Measurements from ENCODE around the gene TRAF4. TPM values are rescaled to one million over a fixed set of nuclear protein-coding genes. Genes with fewer than 3 reads are reported as not detected.

Gene TRAF4
- polyA plus RNA-seq, 1 donor (not counting 4 experiments of a cell fraction or from before 2014, with no cell fraction given): 57.3 TPM

- Histone ChIP-seq H3K27ac (ENCODE audit: control insufficient read depth, insufficient read depth, low read length) (no peak overlapping the region), H3K4me3 (ENCODE audit: control insufficient read depth in 2 of 3, extremely low read depth in 1 of 3, insufficient read depth in 2 of 3, low read depth in 1 of 3, low read length in 3 of 3) (no peak overlapping the region), H3K36me3 (ENCODE audit: control insufficient read depth in 2 of 2, extremely low read depth in 1 of 2, insufficient read depth in 2 of 2, low read length in 2 of 2) (peaks cover 56 to 57% of the 10 kb centered on the region in 2 experiments), H3K79me2 (ENCODE audit: control insufficient read depth, insufficient read depth, low read length) (no peaks in the 10 kb centered on the region), H3K27me3 (ENCODE audit: control insufficient read depth, extremely low read depth, insufficient read depth, low read length) (no peaks in the 10 kb centered on the region), H3K9ac (ENCODE audit: control insufficient read depth, extremely low read depth, insufficient read depth, low read length) (no peak overlapping the region), H3K4me1 (ENCODE audit: control insufficient read depth, extremely low read depth, insufficient read depth, low read length) (no peaks in the 10 kb centered on the region), H3K4me2 (ENCODE audit: control insufficient read depth, extremely low read depth, insufficient read depth, low read depth, low read length) (no peak overlapping the region), H3K9me3 (ENCODE audit: control insufficient read depth, low read depth, low read length) (no peaks in the 10 kb centered on the region), H4K20me1 (ENCODE audit: control insufficient read depth, extremely low read depth, insufficient read depth, low read length) (no peaks in the 10 kb centered on the region), H3K9me1 (ENCODE audit: control insufficient read depth, extremely low read depth, insufficient read depth, low read length) (no peaks in the 10 kb centered on the region), H2AFZ (ENCODE audit: control insufficient read depth, low read length) (no peak overlapping the region)
- no peak for FAIRE-seq
- dilution Hi-C loops (cut with MboI; ENCODE audit: extremely low pct_ligation_motif_present, low sequenced_read_pairs): no loop called here
- TF ChIP-seq CTCF (optimal IDR thresholded peaks at IDR 0.05 in 1 of 3, IDR thresholded peaks at IDR 0.05 in 1 of 3, conservative IDR thresholded peaks at IDR 0.05 in 1 of 3; ENCODE audit: extremely low read depth in 1 of 3, insufficient read depth in 2 of 3, low read length in 3 of 3): no peak
- no peak for TF ChIP-seq EZH2 (IDR thresholded peaks at IDR 0.05; ENCODE audit: low read length)
- DNase-seq (ENCODE audit: low read depth, low spot score): no peak
Observed at GRCh38 chr17:28700278-28700677, 43.5 kb upstream of the TRAF4 start.

GRCh38 chr17:28700830-28701492 lies 42.9 kb upstream of the TRAF4 start:
- FAIRE-seq (no peak), DNase-seq (ENCODE audit: low read depth, low spot score) (no peak)
- H2AFZ ChIP-seq (ENCODE audit: control insufficient read depth, low read length): no peak overlapping the region
- H4K20me1 ChIP-seq (ENCODE audit: control insufficient read depth, extremely low read depth, insufficient read depth, low read length): no peaks in the 10 kb centered on the region
- H3K27ac ChIP-seq (ENCODE audit: control insufficient read depth, insufficient read depth, low read length): no peak overlapping the region
- no peaks in the 10 kb centered on the region for H3K9me3 ChIP-seq (ENCODE audit: control insufficient read depth, low read depth, low read length)
- peaks cover 52 to 54% of the 10 kb centered on the region in 2 experiments for H3K36me3 ChIP-seq (ENCODE audit: control insufficient read depth in 2 of 2, extremely low read depth in 1 of 2, insufficient read depth in 2 of 2, low read length in 2 of 2)
- H3K9ac ChIP-seq (ENCODE audit: control insufficient read depth, extremely low read depth, insufficient read depth, low read length): no peak overlapping the region
- no peak overlapping the region for H3K4me2 ChIP-seq (ENCODE audit: control insufficient read depth, extremely low read depth, insufficient read depth, low read depth, low read length)
- TF ChIP-seq EZH2 (IDR thresholded peaks at IDR 0.05; ENCODE audit: low read length): no peak
- H3K4me1 ChIP-seq (ENCODE audit: control insufficient read depth, extremely low read depth, insufficient read depth, low read length): no peaks in the 10 kb centered on the region
- no peaks in the 10 kb centered on the region for H3K9me1 ChIP-seq (ENCODE audit: control insufficient read depth, extremely low read depth, insufficient read depth, low read length)
- dilution Hi-C loops (cut with MboI; ENCODE audit: extremely low pct_ligation_motif_present, low sequenced_read_pairs): no loop called here
- H3K79me2 ChIP-seq (ENCODE audit: control insufficient read depth, insufficient read depth, low read length): no peaks in the 10 kb centered on the region
- no peak overlapping the region for H3K4me3 ChIP-seq (ENCODE audit: control insufficient read depth in 2 of 3, extremely low read depth in 1 of 3, insufficient read depth in 2 of 3, low read depth in 1 of 3, low read length in 3 of 3)
- no peaks in the 10 kb centered on the region for H3K27me3 ChIP-seq (ENCODE audit: control insufficient read depth, extremely low read depth, insufficient read depth, low read length)
